GM18909 (cell line): ENCODE results near the gene MAN2B2.
"Not testable (repeated sequence)": the region's sequence is repeated elsewhere in the genome, so short reads cannot be mapped to it uniquely, and the experiment has no call there.

Experiments
- ATAC-seq: cut with Tn5 transposase; IDR thresholded peaks from one replicate; pipeline ENCODE4 v1.9.1; 2021; ENCODE audit warnings: mild to moderate bottlenecking; ENCODE audit not compliant: unreplicated experiment, poor library complexity

Gene MAN2B2

GRCh38 chr4:6612961-6613675 lies 38.1 kb downstream of the MAN2B2 start:
- no peak for ATAC-seq

GRCh38 chr4:6613676-6614651 lies 39.0 kb downstream of the MAN2B2 start:
- ATAC-seq = no peak

GRCh38 chr4:6614701-6615230 lies 39.8 kb downstream of the MAN2B2 start:
- ATAC-seq = no peak

- ATAC-seq = no peak
These were observed 41.4 kb downstream of the MAN2B2 start for GRCh38 chr4:6616087-6616995.

- ATAC-seq = no peak
These were observed 42.3 kb downstream of the MAN2B2 start for GRCh38 chr4:6617246-6617645.

- no peak for ATAC-seq
These were observed 43.6 kb downstream of the MAN2B2 start for GRCh38 chr4:6618386-6619115.

- no peak for ATAC-seq
These were observed 44.1 kb downstream of the MAN2B2 start for GRCh38 chr4:6619116-6619465.

- ATAC-seq = no peak
These were observed 44.7 kb downstream of the MAN2B2 start for GRCh38 chr4:6619466-6620255.

GRCh38 chr4:6620296-6620695 lies 45.3 kb downstream of the MAN2B2 start:
- no peak for ATAC-seq

GRCh38 chr4:6620891-6621555 lies 46.0 kb downstream of the MAN2B2 start:
- no peak for ATAC-seq

GRCh38 chr4:6621556-6621927 lies 46.6 kb downstream of the MAN2B2 start:
- no peak for ATAC-seq

- ATAC-seq = no peak
These were observed 47.8 kb downstream of the MAN2B2 start for GRCh38 chr4:6622744-6623143.

GRCh38 chr4:6625256-6625655 lies 50.3 kb downstream of the MAN2B2 start:
- no peak for ATAC-seq

GRCh38 chr4:6626066-6626465 lies 51.1 kb downstream of the MAN2B2 start:
- ATAC-seq = no peak

- no peak for ATAC-seq
These were observed 52.8 kb downstream of the MAN2B2 start for GRCh38 chr4:6627832-6628231.

- not testable (repeated sequence) for ATAC-seq
These were observed 53.5 kb downstream of the MAN2B2 start for GRCh38 chr4:6628484-6628883.

- no peak for ATAC-seq
These were observed 57.1 kb downstream of the MAN2B2 start for GRCh38 chr4:6632125-6632524.
